IPS-20b (cell line): ENCODE data around the gene CDKAL1.

Experiments used
- H3K27ac ChIP-seq: one replicate; pipeline ENCODE4 v1.5.1; 2013; ENCODE audit warnings: low read length
- H3K27me3 ChIP-seq: 2 replicates; pipeline ENCODE4 v1.6.1; 2013; ENCODE audit warnings: mild to moderate bottlenecking, low read length, inconsistent platforms; ENCODE audit not compliant: insufficient read depth
- H3K36me3 ChIP-seq: 2 replicates; pipeline ENCODE4 v1.6.1; 2013; ENCODE audit warnings: low read depth, mild to moderate bottlenecking, inconsistent platforms, low read length, moderate library complexity; ENCODE audit not compliant: insufficient read depth
- H3K4me1 ChIP-seq: 2 replicates; pipeline ENCODE4 v1.6.1; 2013; ENCODE audit warnings: mild to moderate bottlenecking, control low read depth, inconsistent platforms, low read length, moderate library complexity; ENCODE audit not compliant: insufficient read depth
- H3K4me3 ChIP-seq: 2 replicates; pipeline ENCODE4 v1.5.1; 2013; ENCODE audit warnings: mild to moderate bottlenecking, low read length, inconsistent platforms
- H3K9ac ChIP-seq: 2 replicates; pipeline ENCODE4 v1.6.1; 2013; ENCODE audit warnings: low read depth, mild to moderate bottlenecking, inconsistent platforms, low read length, moderate library complexity
- H3K9me3 ChIP-seq: 2 replicates; pipeline ENCODE4 v1.6.1; 2013; ENCODE audit warnings: mild to moderate bottlenecking, low read depth, low read length, inconsistent platforms; ENCODE audit not compliant: insufficient read depth

CDKAL1 gene

GRCh38 chr6:20688710-20689500 lies 154.6 kb downstream of the CDKAL1 start:
- Histone ChIP-seq H3K9me3 (no peaks in the 10 kb centered on the region), H3K4me1 (peaks cover 13% of the 10 kb centered on the region; the same call in 1 of the 2 replicates), H3K9ac (no peak overlapping the region), H3K27me3 (no peaks in the 10 kb centered on the region), H3K27ac (no peak overlapping the region), H3K4me3 (no peak overlapping the region), H3K36me3 (no peaks in the 10 kb centered on the region)

GRCh38 chr6:20691185-20691584 lies 156.9 kb downstream of the CDKAL1 start:
- peaks cover 16% of the 10 kb centered on the region; the same call in 1 of the 2 replicates for H3K4me1 ChIP-seq
- H3K27me3 ChIP-seq: no peaks in the 10 kb centered on the region
- H3K9ac ChIP-seq: no peak overlapping the region
- no peak overlapping the region for H3K4me3 ChIP-seq
- no peaks in the 10 kb centered on the region for H3K36me3 ChIP-seq
- no peak overlapping the region for H3K27ac ChIP-seq
- H3K9me3 ChIP-seq: no peaks in the 10 kb centered on the region

GRCh38 chr6:20692023-20692422 lies 157.8 kb downstream of the CDKAL1 start:
- Histone ChIP-seq H3K9ac (no peak overlapping the region), H3K27ac (no peak overlapping the region), H3K27me3 (no peaks in the 10 kb centered on the region), H3K36me3 (no peaks in the 10 kb centered on the region), H3K4me1 (peaks cover 16% of the 10 kb centered on the region; the same call in 1 of the 2 replicates), H3K9me3 (no peaks in the 10 kb centered on the region), H3K4me3 (no peak overlapping the region)

GRCh38 chr6:20693466-20694063 lies 159.3 kb downstream of the CDKAL1 start:
- Histone ChIP-seq H3K27ac (no peak overlapping the region), H3K9me3 (no peaks in the 10 kb centered on the region), H3K4me3 (no peak overlapping the region), H3K9ac (no peak overlapping the region), H3K4me1 (peaks cover 19% of the 10 kb centered on the region; the same call in 1 of the 2 replicates), H3K36me3 (no peaks in the 10 kb centered on the region), H3K27me3 (no peaks in the 10 kb centered on the region)

- no peaks in the 10 kb centered on the region for H3K27me3 ChIP-seq
- no peak overlapping the region for H3K27ac ChIP-seq
- H3K36me3 ChIP-seq: no peaks in the 10 kb centered on the region
- no peak overlapping the region for H3K4me3 ChIP-seq
- H3K9ac ChIP-seq: no peak overlapping the region
- no peaks in the 10 kb centered on the region for H3K9me3 ChIP-seq
- H3K4me1 ChIP-seq: peaks cover 11% of the 10 kb centered on the region
Measured at GRCh38 chr6:20696676-20697075, 162.4 kb downstream of the CDKAL1 start.

- H3K4me1 ChIP-seq: peaks cover 14% of the 10 kb centered on the region
- H3K27me3 ChIP-seq: no peaks in the 10 kb centered on the region
- no peaks in the 10 kb centered on the region for H3K9me3 ChIP-seq
- no peak overlapping the region for H3K27ac ChIP-seq
- H3K9ac ChIP-seq: no peak overlapping the region
- no peak overlapping the region for H3K4me3 ChIP-seq
- no peaks in the 10 kb centered on the region for H3K36me3 ChIP-seq
Measured at GRCh38 chr6:20698675-20699074, 164.4 kb downstream of the CDKAL1 start.

GRCh38 chr6:20699402-20699801 lies 165.1 kb downstream of the CDKAL1 start:
- Histone ChIP-seq H3K9me3 (no peaks in the 10 kb centered on the region), H3K4me3 (no peak overlapping the region), H3K9ac (no peak overlapping the region), H3K36me3 (no peaks in the 10 kb centered on the region), H3K27ac (no peak overlapping the region), H3K27me3 (no peaks in the 10 kb centered on the region), H3K4me1 (peaks cover 18% of the 10 kb centered on the region)

GRCh38 chr6:20700375-20700774 lies 166.1 kb downstream of the CDKAL1 start:
- Histone ChIP-seq H3K27ac (no peak overlapping the region), H3K36me3 (no peaks in the 10 kb centered on the region), H3K9me3 (no peaks in the 10 kb centered on the region), H3K4me3 (no peak overlapping the region), H3K9ac (no peak overlapping the region), H3K4me1 (peaks cover 18% of the 10 kb centered on the region), H3K27me3 (no peaks in the 10 kb centered on the region)

- Histone ChIP-seq H3K27me3 (no peaks in the 10 kb centered on the region), H3K9me3 (no peaks in the 10 kb centered on the region), H3K4me3 (no peak overlapping the region), H3K4me1 (peaks cover 13% of the 10 kb centered on the region), H3K9ac (no peak overlapping the region), H3K36me3 (no peaks in the 10 kb centered on the region), H3K27ac (no peak overlapping the region)
Measured at GRCh38 chr6:20702366-20702765, 168.1 kb downstream of the CDKAL1 start.

- Histone ChIP-seq H3K36me3 (no peaks in the 10 kb centered on the region), H3K27ac (no peak overlapping the region), H3K4me1 (peaks cover 8% of the 10 kb centered on the region), H3K27me3 (no peaks in the 10 kb centered on the region), H3K4me3 (no peak overlapping the region), H3K9ac (no peak overlapping the region), H3K9me3 (no peaks in the 10 kb centered on the region)
Measured at GRCh38 chr6:20703049-20703448, 168.8 kb downstream of the CDKAL1 start.

GRCh38 chr6:20704325-20705025 lies 170.2 kb downstream of the CDKAL1 start:
- Histone ChIP-seq H3K9ac (no peak overlapping the region), H3K27ac (no peak overlapping the region), H3K4me1 (peaks cover 8% of the 10 kb centered on the region)

More at GRCh38 chr6:20704325-20705025, 170.2 kb downstream of the CDKAL1 start:
- H3K9me3 ChIP-seq: no peaks in the 10 kb centered on the region
- H3K27me3 ChIP-seq: no peaks in the 10 kb centered on the region
- no peak overlapping the region for H3K4me3 ChIP-seq
- H3K36me3 ChIP-seq: no peaks in the 10 kb centered on the region
